ENCODE measurements around the gene ELL3. TPM values are rescaled to one million over a fixed set of nuclear protein-coding genes. Genes with fewer than 3 reads are reported as not detected.
"Not testable (repeated sequence)": the region's sequence is repeated elsewhere in the genome, so short reads cannot be mapped to it uniquely, and the experiment has no call there.

Gene ELL3
- total and polyA plus RNA-seq, 3 donors from 2014 or later = 16.9 to 66.3 (median 18.6) TPM

DNA sequence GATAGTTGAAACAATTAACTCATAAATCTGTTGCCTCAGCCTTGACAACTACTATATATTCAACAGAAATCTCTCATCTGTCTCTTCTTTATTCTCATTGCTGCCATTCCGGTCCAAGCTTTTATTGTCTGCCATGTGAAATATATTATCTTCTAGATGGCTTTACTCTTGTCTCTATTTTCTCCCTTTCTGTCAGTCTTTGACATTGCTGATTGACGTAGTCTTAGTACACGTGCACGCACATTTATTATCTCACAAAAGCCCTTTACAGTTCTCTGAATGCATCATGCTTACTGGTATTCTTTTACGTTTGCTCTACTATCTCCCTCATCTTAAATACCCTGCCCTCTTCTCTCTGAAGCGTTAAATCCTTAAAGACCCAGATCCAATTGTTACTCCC, 24.9 kb downstream of the ELL3 start:
- no peaks in the 10 kb centered on the region for H3K9me3 ChIP-seq
- no peak for TF ChIP-seq POLR2A (IDR thresholded peaks at IDR 0.05)
- TF ChIP-seq CTCF (IDR thresholded peaks at IDR 0.05) = no peak
- no peak overlapping the region for H3K4me3 ChIP-seq
- 67 to 85% methylated on average over 6 of the region's 6 CpGs for WGBS, 2 donors
- no peaks in the 10 kb centered on the region for H3K27me3 ChIP-seq
- no peaks in the 10 kb centered on the region for H3K36me3 ChIP-seq (ENCODE audit: low read depth, missing control alignments)
- intact Hi-C loops (cut with DNase I; ENCODE audit: low total_unique reads) = no loop called here
- no peak overlapping the region for H3K27ac ChIP-seq
- H3K4me1 ChIP-seq = peaks cover 17% of the 10 kb centered on the region
- DNase-seq = no peak

- Histone ChIP-seq H3K36me3 (ENCODE audit: low read depth, missing control alignments) (no peaks in the 10 kb centered on the region), H3K4me1 (peaks cover 22% of the 10 kb centered on the region), H3K9me3 (no peaks in the 10 kb centered on the region), H3K27me3 (no peaks in the 10 kb centered on the region), H3K4me3 (no peak overlapping the region), H3K27ac (no peak overlapping the region)
- no peak for DNase-seq
- intact Hi-C loops (cut with DNase I; ENCODE audit: low total_unique reads) = no loop called here
- WGBS, 2 donors = 71 to 72% methylated on average over 12 of the region's 12 CpGs
- TF ChIP-seq CTCF (IDR thresholded peaks at IDR 0.05) (no peak), POLR2A (IDR thresholded peaks at IDR 0.05) (no peak)
These were observed 26.9 kb downstream of the ELL3 start for GRCh38 chr15:43749690-43750345.

DNA sequence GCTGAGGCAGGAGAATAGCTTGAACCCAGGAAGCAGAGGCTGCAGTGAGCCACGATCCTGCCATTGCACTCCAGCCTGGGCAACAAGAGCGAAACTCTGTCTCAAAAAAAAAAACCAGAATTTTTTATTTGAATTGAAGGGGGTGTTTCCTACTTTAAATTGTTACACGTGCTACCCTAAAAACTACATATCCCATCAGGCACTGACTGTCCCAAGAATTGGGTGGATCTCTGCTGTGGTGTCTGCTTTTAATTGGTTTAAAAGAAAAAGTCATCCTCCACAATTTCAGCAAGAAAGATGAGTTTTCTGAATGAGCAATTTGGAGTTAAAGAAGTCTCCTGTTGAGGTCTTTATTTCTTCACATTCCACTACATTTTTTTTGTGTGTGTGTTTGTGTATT, 28.4 kb downstream of the ELL3 start:
- H3K4me1 ChIP-seq = peaks cover 22% of the 10 kb centered on the region
- no peak for DNase-seq
- no peaks in the 10 kb centered on the region for H3K9me3 ChIP-seq
- 79 to 93% methylated on average over 3 of the region's 3 CpGs for WGBS, 2 donors
- TF ChIP-seq CTCF (IDR thresholded peaks at IDR 0.05) (no peak), POLR2A (IDR thresholded peaks at IDR 0.05) (no peak)
- H3K27me3 ChIP-seq = no peaks in the 10 kb centered on the region
- no peak overlapping the region for H3K4me3 ChIP-seq
- intact Hi-C loops (cut with DNase I; ENCODE audit: low total_unique reads) = no loop called here
- no peak overlapping the region for H3K27ac ChIP-seq
- no peaks in the 10 kb centered on the region for H3K36me3 ChIP-seq (ENCODE audit: low read depth, missing control alignments)

GRCh38 chr15:43746903-43747309, 29.9 kb downstream of the ELL3 start:
- H3K36me3 ChIP-seq (ENCODE audit: low read depth, missing control alignments); H3K9me3 ChIP-seq; H3K27me3 ChIP-seq; intact Hi-C loops (cut with DNase I; ENCODE audit: low total_unique reads); DNase-seq: not testable (repeated sequence)
- Histone ChIP-seq H3K4me3 (peak overlapping the region; percentile 79 to 95), H3K4me1 (peaks cover 22% of the 10 kb centered on the region), H3K27ac (peak overlapping the region; percentile 86 to 95)
- 0% methylated on average over 12 of the region's 12 CpGs for WGBS, 2 donors

DNA sequence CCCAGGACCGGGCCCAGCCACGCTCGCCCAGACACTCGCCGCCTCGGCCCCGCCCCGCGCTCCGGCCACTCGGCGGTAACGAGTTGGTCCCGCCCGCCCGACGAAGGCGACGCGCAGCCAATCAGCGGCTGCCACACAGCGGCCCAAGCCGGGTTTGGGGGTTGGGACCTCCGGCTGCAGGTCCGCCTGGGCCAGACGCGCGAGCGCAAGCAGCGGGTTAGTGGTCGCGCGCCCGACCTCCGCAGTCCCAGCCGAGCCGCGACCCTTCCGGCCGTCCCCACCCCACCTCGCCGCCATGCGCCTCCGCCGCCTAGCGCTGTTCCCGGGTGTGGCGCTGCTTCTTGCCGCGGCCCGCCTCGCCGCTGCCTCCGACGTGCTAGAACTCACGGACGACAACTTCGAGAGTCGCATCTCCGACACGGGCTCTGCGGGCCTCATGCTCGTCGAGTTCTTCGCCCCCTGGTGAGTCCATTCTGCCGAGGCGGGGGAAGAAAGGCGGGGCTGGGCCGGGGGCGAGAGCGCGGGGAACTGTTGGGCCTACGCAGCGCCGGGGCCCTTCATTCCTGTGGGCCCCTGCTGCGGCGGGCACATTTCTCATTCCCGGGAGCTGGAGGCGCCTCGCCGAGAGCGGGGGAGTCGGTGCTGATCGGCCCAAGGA, 30.4 kb downstream of the ELL3 start, which contains the start of gene PDIA3:
TSS of gene PDIA3 (plus strand) at position 194 of the 658 bp plus-strand sequence. CDS start at position 296, 102 bp downstream.
- intact Hi-C loops (cut with DNase I; ENCODE audit: low total_unique reads) = not testable (repeated sequence)

More for the DNA sequence above, 30.4 kb downstream of the ELL3 start, which contains the start of gene PDIA3:
- not testable (repeated sequence) for H3K36me3 ChIP-seq (ENCODE audit: low read depth, missing control alignments); H3K9me3 ChIP-seq; H3K27me3 ChIP-seq
- TF ChIP-seq CTCF (IDR thresholded peaks at IDR 0.05) = peak in 1 of 3 experiments; percentile 18
- TF ChIP-seq POLR2A (IDR thresholded peaks at IDR 0.05) = peak; percentile 90
- peak; percentile 95 for DNase-seq
- H3K4me1 ChIP-seq = peaks cover 19% of the 10 kb centered on the region
- peak within 1 kb of the TSS; percentile 79 to 95 for H3K4me3 ChIP-seq
- peak within 1 kb of the TSS; percentile 86 to 95 for H3K27ac ChIP-seq
- WGBS, 2 donors = 0% methylated on average over 13 to 39 of the region's 84 CpGs
